Activated CD4-positive, alpha-beta T cell treated with anti-CD3 and anti-CD28 coated beads, Interleukin-2, amount 50 U/mL, for 16 hours (primary cell): ENCODE data around the gene MYO10.

Experiments used
- DNase-seq: peaks from one replicate; pipeline ENCODE4 v3.0.0-alpha.2; 2020

The MYO10 gene

GRCh38 chr5:16937503-16938161 lies 1.5 kb upstream of the MYO10 start:
- DNase-seq: peak; percentile 5

- DNase-seq: no peak
These were observed 926 bp upstream of the MYO10 start for GRCh38 chr5:16936989-16937438.

GRCh38 chr5:16935231-16936149 lies 598 bp downstream of the MYO10 start:
- peak; percentile 3 for DNase-seq

- DNase-seq: no peak
These were observed 1.4 kb downstream of the MYO10 start for GRCh38 chr5:16934677-16935153.

GRCh38 chr5:16934123-16934522 lies 2.0 kb downstream of the MYO10 start:
- peak; percentile 53 for DNase-seq

DNA sequence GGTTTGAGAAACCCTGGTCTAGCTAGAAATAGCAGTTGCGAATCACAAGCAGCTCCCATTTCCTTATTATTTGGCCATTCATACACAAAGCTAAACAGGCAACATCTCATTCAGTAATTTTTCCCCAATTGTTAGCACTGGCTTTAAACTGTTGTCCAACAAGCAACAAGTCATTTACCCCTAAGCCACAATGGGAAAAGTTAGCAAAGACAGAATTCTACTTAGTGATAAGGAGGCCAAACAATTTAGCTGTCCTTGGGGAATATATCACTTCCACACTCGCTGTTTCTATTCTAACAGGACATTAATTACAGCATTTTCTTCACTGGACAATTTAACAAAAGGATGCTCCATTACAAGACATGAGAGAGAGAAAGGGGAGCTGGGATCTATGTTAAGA lies 2.8 kb downstream of the MYO10 start:
- no peak for DNase-seq

DNA sequence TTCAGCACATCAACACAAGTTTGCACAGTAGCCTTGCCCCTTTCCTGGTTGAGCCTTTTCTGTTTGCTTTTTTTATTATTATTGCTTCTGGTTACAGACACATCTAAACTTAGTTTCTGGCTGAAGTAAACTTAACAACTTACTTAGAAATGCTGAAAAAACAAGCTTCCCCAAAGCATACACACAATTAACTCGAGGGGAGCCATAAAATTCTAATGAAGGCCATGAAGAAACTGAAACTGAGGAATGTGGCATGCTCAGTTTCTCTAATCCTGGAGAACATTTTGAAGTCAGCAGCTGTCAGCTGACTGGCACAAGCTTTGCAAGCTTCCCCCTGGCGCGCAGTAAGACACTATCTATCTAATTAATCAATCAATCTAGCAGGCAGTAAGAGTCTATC lies 3.7 kb downstream of the MYO10 start:
- no peak for DNase-seq

DNA sequence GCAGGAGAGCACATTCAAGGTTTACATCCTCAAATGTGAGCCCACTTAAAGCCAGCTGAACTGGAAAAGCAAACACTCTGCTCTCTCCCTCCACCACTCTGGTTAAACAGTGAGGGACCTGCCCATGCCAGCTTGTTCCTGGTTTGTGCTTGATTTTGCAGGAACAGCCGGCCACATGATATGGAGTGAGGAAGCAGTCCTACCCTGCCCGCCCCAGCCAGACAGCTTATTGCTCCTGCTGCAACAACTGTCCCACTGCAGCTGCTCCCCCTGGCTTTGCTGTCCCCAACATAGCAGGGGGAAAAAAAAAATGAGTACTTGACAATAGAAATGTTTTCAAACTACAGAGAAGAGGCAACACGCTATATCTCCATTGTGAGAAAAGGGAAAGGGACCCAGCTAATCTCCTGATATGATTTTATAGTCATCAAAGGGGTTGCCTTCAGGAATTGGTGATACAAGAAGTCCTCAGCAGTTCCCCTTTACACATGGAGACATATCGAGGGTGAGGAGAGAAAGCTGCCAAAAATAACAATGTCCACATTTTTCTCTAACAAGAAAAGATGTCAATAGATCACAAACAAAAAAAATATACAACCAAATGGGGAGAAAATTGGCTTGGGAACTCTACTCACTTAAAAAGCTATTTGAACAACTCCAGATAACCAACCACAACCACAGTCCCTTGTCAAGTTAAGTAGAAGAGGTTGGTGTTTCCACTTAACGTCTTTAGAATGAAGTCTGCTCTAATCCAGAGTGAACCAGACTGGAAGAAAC lies 4.6 kb downstream of the MYO10 start:
- no peak for DNase-seq

GRCh38 chr5:16930496-16930895 lies 5.6 kb downstream of the MYO10 start:
- DNase-seq: no peak

DNA sequence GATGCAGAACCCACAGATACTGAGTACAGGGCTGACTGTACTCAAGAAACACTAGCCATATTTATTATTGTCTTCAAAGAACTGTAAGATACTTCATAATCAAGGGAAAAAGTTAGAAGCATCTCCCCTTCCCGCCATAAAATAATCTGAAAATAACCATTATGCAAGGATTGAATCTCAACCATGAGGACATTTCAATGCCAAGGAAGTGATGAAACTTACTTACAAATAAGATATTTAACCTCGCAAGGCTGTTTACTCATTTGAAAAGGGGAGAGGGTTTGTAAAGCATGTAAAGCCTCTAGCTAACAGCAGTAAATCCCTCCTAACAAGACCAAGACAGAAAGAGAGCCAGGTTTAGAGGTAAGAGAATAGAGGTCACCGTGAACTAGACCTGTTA lies 6.3 kb downstream of the MYO10 start:
- no peak for DNase-seq

DNA sequence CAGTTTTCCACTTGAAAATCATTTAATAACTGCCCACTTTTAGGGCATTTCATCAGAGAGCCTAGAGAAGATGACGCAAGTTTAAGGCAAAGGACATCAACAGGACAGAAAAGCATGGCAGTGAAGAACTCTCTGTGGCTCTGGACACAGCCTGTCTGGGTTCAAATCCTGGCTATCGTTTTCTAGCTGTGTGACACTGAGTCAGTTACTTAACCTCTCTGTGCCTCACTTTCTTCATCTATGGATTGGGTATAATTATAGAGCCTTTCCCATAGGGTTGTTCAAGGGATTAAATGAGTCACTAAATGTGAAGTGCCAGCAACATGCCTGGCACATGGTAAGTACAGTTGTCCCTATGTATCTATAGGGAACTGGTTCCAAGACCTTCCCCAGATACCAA lies 6.7 kb downstream of the MYO10 start:
- no peak for DNase-seq

GRCh38 chr5:16927613-16928012 lies 8.5 kb downstream of the MYO10 start:
- DNase-seq: no peak

- DNase-seq: no peak
These were observed 9.7 kb downstream of the MYO10 start for GRCh38 chr5:16926417-16926816.

DNA sequence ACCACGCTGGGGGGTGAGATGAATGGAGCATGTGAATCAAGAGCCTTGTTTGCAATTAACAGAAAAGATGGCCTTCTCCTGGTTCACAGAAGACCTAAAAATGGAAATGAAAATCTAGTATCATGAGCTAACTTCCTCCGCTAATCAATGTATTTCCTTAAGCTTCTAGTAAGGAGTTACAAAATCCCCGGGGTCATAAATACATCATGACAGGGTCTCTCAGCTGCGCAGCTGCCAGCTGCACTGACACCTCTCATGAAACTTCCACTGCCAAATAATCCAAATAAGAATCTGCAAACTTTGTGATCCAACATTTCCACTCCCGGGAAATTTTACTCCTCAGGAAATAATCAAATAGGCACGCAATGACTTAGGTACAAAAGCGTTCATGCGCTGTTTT lies 11.9 kb downstream of the MYO10 start:
- DNase-seq: no peak

DNA sequence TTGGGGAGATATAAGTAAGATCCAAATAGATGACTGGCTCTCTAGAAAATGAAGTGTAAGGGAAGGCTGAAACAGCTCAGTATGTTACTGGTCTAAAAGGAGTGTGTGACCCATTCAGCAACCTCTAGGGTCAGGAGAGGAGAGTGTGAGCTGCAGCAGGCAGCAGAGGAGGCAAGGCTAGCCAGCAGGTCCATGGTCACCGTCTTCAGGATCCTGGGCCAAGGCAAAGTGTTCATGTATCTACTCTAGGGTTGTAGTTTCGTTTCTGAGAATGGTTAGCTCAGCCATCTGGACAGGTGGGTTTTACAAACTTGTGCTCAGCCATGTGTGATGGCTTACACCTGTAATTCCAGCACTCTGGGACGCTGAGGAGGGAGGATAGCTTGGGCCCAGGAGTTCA lies 13.7 kb downstream of the MYO10 start:
- no peak for DNase-seq

DNA sequence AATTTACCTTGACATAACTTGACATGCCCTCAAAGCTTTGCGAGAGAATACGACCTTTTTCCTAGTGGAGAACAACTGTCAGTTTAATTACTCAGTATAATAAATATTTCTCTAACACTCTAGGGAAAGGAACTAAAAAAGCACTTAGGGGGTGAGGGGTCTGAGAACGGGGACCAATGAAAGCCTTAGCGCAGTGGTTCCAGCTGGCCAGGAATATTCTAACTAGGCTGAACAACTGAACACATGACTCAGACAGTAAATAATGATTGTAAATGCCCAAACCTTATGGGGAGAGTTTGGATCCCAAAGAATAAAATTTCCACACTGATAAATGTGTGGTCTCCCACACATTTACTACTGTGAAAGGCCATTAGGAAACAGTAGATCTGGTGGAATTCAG lies 14.9 kb downstream of the MYO10 start:
- no peak for DNase-seq

DNA sequence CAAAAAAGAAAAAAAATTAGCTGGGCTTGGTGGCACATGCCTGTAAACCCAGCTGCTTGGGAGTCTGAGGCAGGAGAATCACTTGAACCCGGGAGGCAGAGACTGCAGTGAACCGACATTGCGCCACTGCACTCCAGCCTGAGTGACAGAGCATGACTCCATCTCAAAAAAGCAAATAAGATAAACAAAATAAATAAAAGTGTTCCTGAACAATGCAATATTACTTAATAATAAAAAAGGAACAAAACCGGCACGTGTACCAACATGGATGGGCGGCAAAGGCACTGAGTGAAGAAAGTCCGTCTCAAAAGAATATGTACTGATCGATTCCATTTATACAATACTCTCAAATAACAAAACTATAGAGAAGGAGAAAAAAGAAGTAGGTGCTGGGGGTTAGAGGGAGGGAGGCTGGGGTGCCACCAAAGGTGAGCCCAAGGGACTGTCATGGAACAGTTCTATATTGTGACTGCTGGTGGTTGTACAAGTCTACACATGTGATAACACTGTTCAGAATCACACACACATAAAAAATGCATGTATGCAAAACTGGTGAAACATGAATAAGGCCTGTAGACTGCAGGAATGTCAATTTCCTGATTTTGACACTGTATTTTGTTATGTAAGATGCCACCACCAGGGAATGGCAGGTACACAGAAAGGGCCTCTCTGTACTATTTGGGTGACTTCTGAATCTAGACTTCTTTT lies 15.8 kb downstream of the MYO10 start:
- DNase-seq: no peak

- no peak for DNase-seq
These were observed 17.0 kb downstream of the MYO10 start for GRCh38 chr5:16918891-16919671.

GRCh38 chr5:16918156-16918555 lies 17.9 kb downstream of the MYO10 start:
- no peak for DNase-seq

- peak; percentile 2 for DNase-seq
These were observed 19.7 kb downstream of the MYO10 start for GRCh38 chr5:16916262-16916878.

GRCh38 chr5:16914584-16914983 lies 21.5 kb downstream of the MYO10 start:
- no peak for DNase-seq

DNA sequence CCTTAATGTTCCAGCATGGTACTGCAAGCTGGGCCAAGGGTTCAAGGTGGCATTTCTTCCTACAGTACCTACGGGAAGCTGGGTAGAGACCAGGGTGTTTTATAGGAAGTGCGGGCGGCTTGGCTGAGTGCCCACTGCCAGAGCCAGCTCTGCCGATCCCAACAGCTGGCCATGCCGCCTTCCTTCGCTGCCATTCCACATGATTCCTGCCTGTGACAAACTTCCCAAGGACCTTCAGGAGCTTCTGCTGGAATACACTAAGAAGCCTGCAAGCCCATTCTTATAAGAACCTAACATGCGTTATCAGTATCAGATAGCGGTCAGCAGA lies 22.0 kb downstream of the MYO10 start:
- DNase-seq: no peak
